Measurements from ENCODE around the gene RPS2. TPM values are rescaled to one million over a fixed set of nuclear protein-coding genes. Genes with fewer than 3 reads are reported as not detected.

The RPS2 gene
- total and polyA plus RNA-seq, 10 donors: 1,930 to 6,006 (median 2,352) TPM

GRCh38 chr16:1975432-1976215 is 11.0 kb upstream of the RPS2 start:
- no peak overlapping the region for H3K27ac ChIP-seq
- peaks cover 3 to 72% (median 32%) of the 10 kb centered on the region in 7 donors for H3K27me3 ChIP-seq (replicated peaks in 1 of 7)
- H3K36me3 ChIP-seq: peaks cover 23 to 63% (median 52%) of the 10 kb centered on the region in 6 donors
- 94 to 97% (median 95%) methylated on average over 26 to 33 of the region's 33 CpGs for WGBS, 5 donors
- peaks cover 18 to 55% (median 37%) of the 10 kb centered on the region in 6 donors for H3K4me1 ChIP-seq
- intact Hi-C loops (cut with DNase I; ENCODE audit: low total_unique reads): no loop called here
- TF ChIP-seq, protein P1, sequence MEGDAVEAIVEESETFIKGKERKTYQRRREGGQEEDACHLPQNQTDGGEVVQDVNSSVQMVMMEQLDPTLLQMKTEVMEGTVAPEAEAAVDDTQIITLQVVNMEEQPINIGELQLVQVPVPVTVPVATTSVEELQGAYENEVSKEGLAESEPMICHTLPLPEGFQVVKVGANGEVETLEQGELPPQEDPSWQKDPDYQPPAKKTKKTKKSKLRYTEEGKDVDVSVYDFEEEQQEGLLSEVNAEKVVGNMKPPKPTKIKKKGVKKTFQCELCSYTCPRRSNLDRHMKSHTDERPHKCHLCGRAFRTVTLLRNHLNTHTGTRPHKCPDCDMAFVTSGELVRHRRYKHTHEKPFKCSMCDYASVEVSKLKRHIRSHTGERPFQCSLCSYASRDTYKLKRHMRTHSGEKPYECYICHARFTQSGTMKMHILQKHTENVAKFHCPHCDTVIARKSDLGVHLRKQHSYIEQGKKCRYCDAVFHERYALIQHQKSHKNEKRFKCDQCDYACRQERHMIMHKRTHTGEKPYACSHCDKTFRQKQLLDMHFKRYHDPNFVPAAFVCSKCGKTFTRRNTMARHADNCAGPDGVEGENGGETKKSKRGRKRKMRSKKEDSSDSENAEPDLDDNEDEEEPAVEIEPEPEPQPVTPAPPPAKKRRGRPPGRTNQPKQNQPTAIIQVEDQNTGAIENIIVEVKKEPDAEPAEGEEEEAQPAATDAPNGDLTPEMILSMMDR (IDR thresholded peaks at IDR 0.05 in 8 of 11, conservative IDR thresholded peaks at IDR 0.05 in 3 of 11): no peak
- no peak for TF ChIP-seq POLR2AphosphoS5 (IDR thresholded peaks at IDR 0.05)
- TF ChIP-seq POLR2A (IDR thresholded peaks at IDR 0.05): no peak
- no peak for DNase-seq
- no peaks in the 10 kb centered on the region for H3K9me3 ChIP-seq
- H3K4me3 ChIP-seq: no peak overlapping the region

DNA sequence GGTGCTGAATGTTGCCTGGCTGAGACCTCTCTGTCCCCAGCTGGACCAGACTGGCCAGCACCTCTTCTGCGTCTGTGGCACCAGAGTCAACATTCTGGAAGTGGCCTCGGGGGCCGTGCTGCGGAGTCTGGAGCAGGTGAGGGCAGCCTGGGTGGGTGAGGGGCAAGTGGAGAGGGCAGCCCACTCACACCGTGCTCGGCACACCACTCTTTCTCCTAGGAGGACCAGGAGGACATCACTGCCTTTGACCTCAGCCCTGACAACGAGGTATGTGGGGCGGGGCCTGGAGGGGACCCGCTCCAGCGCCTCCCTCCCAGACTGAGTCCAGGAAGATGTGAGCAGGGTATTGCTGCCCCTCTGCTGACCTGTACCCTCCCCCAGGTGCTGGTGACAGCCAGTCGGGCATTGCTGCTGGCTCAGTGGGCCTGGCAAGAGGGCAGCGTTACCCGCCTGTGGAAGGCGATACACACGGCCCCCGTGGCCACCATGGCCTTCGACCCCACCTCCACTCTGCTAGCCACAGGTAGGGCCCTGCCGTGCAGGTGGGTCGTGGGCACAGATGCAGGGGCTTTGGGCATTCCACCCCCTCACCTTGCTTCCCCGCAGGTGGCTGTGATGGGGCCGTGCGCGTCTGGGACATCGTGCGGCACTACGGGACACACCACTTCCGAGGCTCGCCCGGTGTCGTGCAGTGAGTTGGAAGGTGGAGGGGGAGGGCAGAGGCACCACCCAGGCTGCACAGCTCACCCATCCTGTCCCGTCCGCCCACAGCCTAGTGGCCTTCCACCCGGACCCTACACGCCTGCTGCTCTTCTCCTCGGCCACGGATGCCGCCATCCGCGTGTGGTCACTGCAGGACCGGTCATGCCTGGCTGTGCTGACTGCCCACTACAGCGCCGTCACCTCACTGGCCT is 9.8 kb upstream of the RPS2 start:
- H3K4me3 ChIP-seq: no peak overlapping the region
- H3K27ac ChIP-seq: no peak overlapping the region
- H3K4me1 ChIP-seq: peaks cover 18 to 48% (median 35%) of the 10 kb centered on the region in 6 donors
- H3K36me3 ChIP-seq: peaks cover 23 to 61% (median 52%) of the 10 kb centered on the region in 6 donors
- TF ChIP-seq POLR2AphosphoS5 (IDR thresholded peaks at IDR 0.05) (no peak), POLR2A (IDR thresholded peaks at IDR 0.05) (no peak)
- TF ChIP-seq, protein P1 (IDR thresholded peaks at IDR 0.05 in 8 of 11, conservative IDR thresholded peaks at IDR 0.05 in 3 of 11): no peak
- no peaks in the 10 kb centered on the region for H3K9me3 ChIP-seq
- intact Hi-C loops (cut with DNase I; ENCODE audit: low total_unique reads): no loop called here
- 92 to 96% (median 95%) methylated on average over 24 to 42 of the region's 42 CpGs for WGBS, 5 donors
- DNase-seq: no peak
- H3K27me3 ChIP-seq (replicated peaks in 1 of 7): peaks cover 0 to 59% (median 20%) of the 10 kb centered on the region in 7 donors

- WGBS, 5 donors: 86 to 94% (median 88%) methylated on average over 7 to 16 of the region's 16 CpGs
- no peak overlapping the region for H3K4me3 ChIP-seq
- H3K4me1 ChIP-seq: peaks cover 18 to 40% (median 33%) of the 10 kb centered on the region in 6 donors
- intact Hi-C loops (cut with DNase I; ENCODE audit: low total_unique reads): no loop called here
- no peak overlapping the region for H3K27ac ChIP-seq
- H3K36me3 ChIP-seq: peaks cover 23 to 53% (median 47%) of the 10 kb centered on the region in 6 donors
- H3K9me3 ChIP-seq: no peaks in the 10 kb centered on the region
- peaks cover 0 to 51% (median 12%) of the 10 kb centered on the region in 7 donors for H3K27me3 ChIP-seq (replicated peaks in 1 of 7)
- no peak for DNase-seq
- TF ChIP-seq POLR2A (IDR thresholded peaks at IDR 0.05) (no peak), POLR2AphosphoS5 (IDR thresholded peaks at IDR 0.05) (no peak)
- TF ChIP-seq, protein P1 (IDR thresholded peaks at IDR 0.05 in 8 of 11, conservative IDR thresholded peaks at IDR 0.05 in 3 of 11): no peak
These were observed 9.0 kb upstream of the RPS2 start for GRCh38 chr16:1973461-1974156.
